DND-41 (cell line): ENCODE data around the gene FDPS.

Experiments
- ATAC-seq: fragments of 200-7000 bp; cut with Tn5 transposase; 3 replicates; pipeline ENCODE4 v1.9.1; 2021; ENCODE audit warnings: low read depth; ENCODE audit not compliant: insufficient read depth
- DNase-seq: peaks from one replicate; pipeline ENCODE4 v3.0.0-alpha.2; 2020
- H2AFZ ChIP-seq: 2 replicates; pipeline ENCODE4 v1.6.0; 2012; ENCODE audit warnings: low read depth, low read length
- H3K27ac ChIP-seq: 2 replicates; pipeline ENCODE4 v1.5.1; 2012; ENCODE audit warnings: low read length, inconsistent platforms
- H3K27me3 ChIP-seq: fragments of 200-600 bp; sonication (generic); 2 replicates; pipeline ENCODE4 v1.6.0; 2012; ENCODE audit warnings: low read length, mild to moderate bottlenecking, inconsistent platforms; ENCODE audit not compliant: insufficient read depth, poor library complexity
- H3K36me3 ChIP-seq: 2 replicates; pipeline ENCODE4 v1.5.1; 2012; ENCODE audit warnings: low read length, inconsistent platforms; ENCODE audit not compliant: insufficient read depth
- H3K4me1 ChIP-seq: 2 replicates; pipeline ENCODE4 v1.5.1; 2012; ENCODE audit warnings: mild to moderate bottlenecking, low read length; ENCODE audit not compliant: insufficient read depth
- H3K4me2 ChIP-seq: 2 replicates; pipeline ENCODE4 v1.6.0; 2012; ENCODE audit warnings: mild to moderate bottlenecking, moderate library complexity, low read length, inconsistent platforms; ENCODE audit not compliant: insufficient read depth
- H3K4me3 ChIP-seq, 2 experiments: fragments of 200-600 bp in 1 of 2; shearing (Covaris generic) in 1 of 2; 2 replicates each; pipeline ENCODE4 v1.5.1; 2012 to 2016; ENCODE audit warnings: inconsistent platforms in 2 of 2, low read length in 2 of 2, mild to moderate bottlenecking in 2 of 2, low read depth in 1 of 2, moderate library complexity in 1 of 2
- H3K79me2 ChIP-seq: 2 replicates; pipeline ENCODE4 v1.6.0; 2012; ENCODE audit warnings: low read length, inconsistent platforms; ENCODE audit not compliant: insufficient read depth
- H3K9ac ChIP-seq: 2 replicates; pipeline ENCODE4 v1.6.0; 2012; ENCODE audit warnings: low read depth, mild to moderate bottlenecking, inconsistent platforms, low read length, moderate library complexity
- H3K9me3 ChIP-seq: 2 replicates; pipeline ENCODE4 v1.5.1; 2012; ENCODE audit warnings: low read length, moderate library complexity, mild to moderate bottlenecking, inconsistent platforms; ENCODE audit not compliant: insufficient read depth, severe bottlenecking
- H4K20me1 ChIP-seq: 2 replicates; pipeline ENCODE4 v1.6.0; 2012; ENCODE audit warnings: low read length; ENCODE audit not compliant: insufficient read depth
- EZH2 ChIP-seq: IDR thresholded peaks from 3 replicates; pipeline ENCODE4 v1.6.1; 2012; ENCODE audit warnings: borderline replicate concordance, low read depth, mild to moderate bottlenecking, moderate library complexity, low read length, inconsistent platforms; ENCODE audit not compliant: severe bottlenecking
- TF ChIP-seq, protein P1 (sequence below): IDR thresholded peaks from 2 replicates; pipeline ENCODE4 v1.5.1; 2012; ENCODE audit warnings: borderline replicate concordance, low read length, moderate library complexity, mild to moderate bottlenecking; ENCODE audit not compliant: poor library complexity, severe bottlenecking; ENCODE audit errors: extremely low read depth

FDPS gene

GRCh38 chr1:155277902-155278688 lies 30.6 kb upstream of the FDPS start:
- Histone ChIP-seq H3K4me1 (peaks cover 40% of the 10 kb centered on the region), H3K9me3 (no peaks in the 10 kb centered on the region), H3K9ac (peak overlapping the region; percentile 56), H2AFZ (peak overlapping the region; percentile 73), H3K27me3 (no peaks in the 10 kb centered on the region), H3K4me2 (peak overlapping the region; percentile 100), H3K27ac (no peak overlapping the region), H3K79me2 (peaks cover 8% of the 10 kb centered on the region), H3K4me3 (peak overlapping the region; percentile 43 to 78; a peak in 3 of 4 replicates), H3K36me3 (0 out of 2 replicates have a peak, but pooled peaks cover 4% of the 10 kb centered on the region), H4K20me1 (peaks cover 11% of the 10 kb centered on the region)
- ATAC-seq: peak; percentile 29
- peak; percentile 87 for DNase-seq
- TF ChIP-seq EZH2: no peak
- TF ChIP-seq, protein P1, sequence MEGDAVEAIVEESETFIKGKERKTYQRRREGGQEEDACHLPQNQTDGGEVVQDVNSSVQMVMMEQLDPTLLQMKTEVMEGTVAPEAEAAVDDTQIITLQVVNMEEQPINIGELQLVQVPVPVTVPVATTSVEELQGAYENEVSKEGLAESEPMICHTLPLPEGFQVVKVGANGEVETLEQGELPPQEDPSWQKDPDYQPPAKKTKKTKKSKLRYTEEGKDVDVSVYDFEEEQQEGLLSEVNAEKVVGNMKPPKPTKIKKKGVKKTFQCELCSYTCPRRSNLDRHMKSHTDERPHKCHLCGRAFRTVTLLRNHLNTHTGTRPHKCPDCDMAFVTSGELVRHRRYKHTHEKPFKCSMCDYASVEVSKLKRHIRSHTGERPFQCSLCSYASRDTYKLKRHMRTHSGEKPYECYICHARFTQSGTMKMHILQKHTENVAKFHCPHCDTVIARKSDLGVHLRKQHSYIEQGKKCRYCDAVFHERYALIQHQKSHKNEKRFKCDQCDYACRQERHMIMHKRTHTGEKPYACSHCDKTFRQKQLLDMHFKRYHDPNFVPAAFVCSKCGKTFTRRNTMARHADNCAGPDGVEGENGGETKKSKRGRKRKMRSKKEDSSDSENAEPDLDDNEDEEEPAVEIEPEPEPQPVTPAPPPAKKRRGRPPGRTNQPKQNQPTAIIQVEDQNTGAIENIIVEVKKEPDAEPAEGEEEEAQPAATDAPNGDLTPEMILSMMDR: peak; percentile 53

DNA sequence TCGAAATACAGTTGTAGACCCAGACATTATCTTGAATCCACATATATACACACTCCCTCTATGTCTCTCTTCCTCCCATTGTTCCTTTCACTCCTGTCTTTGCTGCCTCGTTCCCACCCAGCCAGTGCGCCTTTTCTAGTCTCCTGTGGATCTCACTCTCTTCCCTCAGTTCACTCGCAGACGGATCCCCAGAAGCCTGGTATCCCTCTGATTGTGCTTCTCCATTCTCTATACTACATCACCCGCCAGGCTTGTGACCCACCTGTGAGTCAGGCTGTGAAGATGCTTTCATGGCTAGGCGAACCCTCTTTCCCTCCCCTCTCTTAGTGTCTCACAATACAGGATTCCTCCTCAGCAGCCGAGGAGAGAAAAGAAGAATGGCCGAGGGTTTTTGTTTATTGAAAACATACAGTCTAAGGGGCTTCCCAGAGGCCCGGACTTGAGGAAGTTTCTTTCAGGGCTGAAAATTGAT lies 29.9 kb upstream of the FDPS start:
- no peak for ATAC-seq

GRCh38 chr1:155279268-155279667 lies 29.4 kb upstream of the FDPS start:
- Histone ChIP-seq H3K4me3 (no peak overlapping the region), H3K9ac (no peak overlapping the region), H4K20me1 (peaks cover 13% of the 10 kb centered on the region), H3K27ac (no peak overlapping the region), H3K9me3 (no peaks in the 10 kb centered on the region), H2AFZ (no peak overlapping the region), H3K36me3 (peaks cover 7% of the 10 kb centered on the region), H3K4me1 (peaks cover 32% of the 10 kb centered on the region), H3K79me2 (no peaks in the 10 kb centered on the region), H3K27me3 (no peaks in the 10 kb centered on the region), H3K4me2 (peak overlapping the region; percentile 100; the same call in 1 of the 2 replicates)
- ATAC-seq: no peak
- TF ChIP-seq, protein P1: no peak
- TF ChIP-seq EZH2: no peak
- DNase-seq: no peak

More for the DNA sequence above, 29.9 kb upstream of the FDPS start:
- Histone ChIP-seq H3K9me3 (no peaks in the 10 kb centered on the region), H3K27me3 (no peaks in the 10 kb centered on the region), H3K79me2 (peaks cover 3% of the 10 kb centered on the region), H3K36me3 (peaks cover 4% of the 10 kb centered on the region; the same call in 1 of the 2 replicates), H3K27ac (no peak overlapping the region), H3K4me3 (peak overlapping the region in 1 of 2 experiments; percentile 78; a peak in 2 of 4 replicates), H3K9ac (no peak overlapping the region), H4K20me1 (peaks cover 11% of the 10 kb centered on the region), H3K4me1 (peaks cover 37% of the 10 kb centered on the region), H2AFZ (no peak overlapping the region), H3K4me2 (peak overlapping the region; percentile 100)
- TF ChIP-seq EZH2: no peak
- TF ChIP-seq, protein P1: no peak
- no peak for DNase-seq
